Activated CD8-positive, alpha-beta T cell treated with anti-CD3 and anti-CD28 coated beads for 36 hours (primary cell): ENCODE measurements around the gene KDELR3. TPM values are rescaled to one million over a fixed set of nuclear protein-coding genes. Genes with fewer than 3 reads are reported as not detected.

Experiments used
- ATAC-seq: fragments of 200-7000 bp; cut with Tn5 transposase; one replicate; pipeline ENCODE4 v1.10.0; 2021; ENCODE audit warnings: mild to moderate bottlenecking, moderate library complexity
- CTCF ChIA-PET: fragments of 350-600 bp; sonication (Branson Sonifier 250); formaldehyde crosslinking; loops from one replicate; lab custom pipeline; 2021; ENCODE audit warnings: antibody characterized with exemption; lab: Charles Lee
- POLR2A ChIA-PET: fragments of 350-600 bp; sonication (Branson Sonifier 250); formaldehyde crosslinking; loops from one replicate; lab custom pipeline; 2021; ENCODE audit warnings: antibody characterized with exemption; lab: Charles Lee
- DNase-seq: peaks from one replicate; pipeline ENCODE4 v3.0.0-alpha.2; 2020
- H3K27ac Mint-ChIP-seq: one replicate; pipeline ENCODE4 v1.8.0; 2021; ENCODE audit warnings: mild to moderate bottlenecking, mixed read lengths
- H3K27me3 Mint-ChIP-seq: one replicate; pipeline ENCODE4 v1.8.0; 2021; ENCODE audit warnings: mixed read lengths
- H3K36me3 Mint-ChIP-seq: one replicate; pipeline ENCODE4 v1.8.0; 2021; ENCODE audit warnings: low read depth, mixed read lengths
- H3K4me1 Mint-ChIP-seq: one replicate; pipeline ENCODE4 v1.8.0; 2021; ENCODE audit warnings: low read depth, mixed read lengths
- H3K4me3 Mint-ChIP-seq: one replicate; pipeline ENCODE4 v1.8.0; 2021; ENCODE audit warnings: mild to moderate bottlenecking, moderate library complexity, mixed read lengths
- H3K9me3 Mint-ChIP-seq: one replicate; pipeline ENCODE4 v1.8.0; 2021; ENCODE audit warnings: mixed read lengths
- intact Hi-C: fragments of 100-400 bp; cut with micrococcal nuclease; formaldehyde crosslinking; loops from one replicate; pipeline ENCODE4 v1.10.0; 2022
- total RNA-seq, 2 experiments: library from RNA; stranded (reverse); gene quantifications; one replicate each; pipeline ENCODE4 v1.2.3, GENCODE V29; 2021
- TF ChIP-seq, protein P1 (sequence below): fragments of 200-600 bp; IDR thresholded peaks from one replicate; pipeline ENCODE4 v1.8.0; 2022; ENCODE audit warnings: antibody characterized with exemption, mild to moderate bottlenecking

KDELR3 gene
- total RNA-seq, 2 experiments from 2014 or later: 1.7 to 2.1 TPM

DNA sequence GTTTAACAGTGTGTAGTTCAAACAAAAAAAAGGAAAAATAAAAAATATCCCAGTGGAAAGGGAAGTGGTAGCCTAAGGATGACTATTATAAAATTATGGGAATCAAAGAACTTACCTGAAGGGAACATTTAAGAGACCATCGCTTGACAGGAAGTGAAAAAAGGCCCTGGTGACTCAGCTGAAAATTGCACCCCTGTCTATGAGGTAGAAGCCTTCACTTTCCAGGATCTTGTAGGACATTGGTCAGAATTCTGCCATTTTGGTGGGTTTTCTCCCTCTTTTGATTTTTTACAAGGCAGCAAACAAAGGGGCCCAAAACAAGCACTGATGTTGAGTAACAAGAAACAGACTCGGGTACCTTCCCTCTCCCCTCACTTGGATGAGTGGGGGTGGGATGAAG is 22.6 kb downstream of the KDELR3 start:
- ATAC-seq: no peak
- CTCF ChIA-PET: interaction anchor here (0.9 kb wide), 1 partner anchor 9 kb away, joined by 3 read pairs; no protein-coding TSS in a partner anchor
- peak overlapping the region; percentile 89 for H3K27ac Mint-ChIP-seq
- H3K36me3 Mint-ChIP-seq: peaks cover 88% of the 10 kb centered on the region
- TF ChIP-seq, protein P1, sequence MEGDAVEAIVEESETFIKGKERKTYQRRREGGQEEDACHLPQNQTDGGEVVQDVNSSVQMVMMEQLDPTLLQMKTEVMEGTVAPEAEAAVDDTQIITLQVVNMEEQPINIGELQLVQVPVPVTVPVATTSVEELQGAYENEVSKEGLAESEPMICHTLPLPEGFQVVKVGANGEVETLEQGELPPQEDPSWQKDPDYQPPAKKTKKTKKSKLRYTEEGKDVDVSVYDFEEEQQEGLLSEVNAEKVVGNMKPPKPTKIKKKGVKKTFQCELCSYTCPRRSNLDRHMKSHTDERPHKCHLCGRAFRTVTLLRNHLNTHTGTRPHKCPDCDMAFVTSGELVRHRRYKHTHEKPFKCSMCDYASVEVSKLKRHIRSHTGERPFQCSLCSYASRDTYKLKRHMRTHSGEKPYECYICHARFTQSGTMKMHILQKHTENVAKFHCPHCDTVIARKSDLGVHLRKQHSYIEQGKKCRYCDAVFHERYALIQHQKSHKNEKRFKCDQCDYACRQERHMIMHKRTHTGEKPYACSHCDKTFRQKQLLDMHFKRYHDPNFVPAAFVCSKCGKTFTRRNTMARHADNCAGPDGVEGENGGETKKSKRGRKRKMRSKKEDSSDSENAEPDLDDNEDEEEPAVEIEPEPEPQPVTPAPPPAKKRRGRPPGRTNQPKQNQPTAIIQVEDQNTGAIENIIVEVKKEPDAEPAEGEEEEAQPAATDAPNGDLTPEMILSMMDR: no peak
- DNase-seq: no peak
- POLR2A ChIA-PET: interaction anchor here (0.8 to 7.4 kb wide), 7 partner anchors 8 to 93 kb away, joined by 3 to 43 read pairs (median 7); partner anchors contain the start of gene KDELR3
- peaks cover 68% of the 10 kb centered on the region for H3K4me1 Mint-ChIP-seq
- H3K4me3 Mint-ChIP-seq: no peak overlapping the region
- intact Hi-C loops: no loop called here
- H3K9me3 Mint-ChIP-seq: no peaks in the 10 kb centered on the region
- H3K27me3 Mint-ChIP-seq: no peaks in the 10 kb centered on the region

DNA sequence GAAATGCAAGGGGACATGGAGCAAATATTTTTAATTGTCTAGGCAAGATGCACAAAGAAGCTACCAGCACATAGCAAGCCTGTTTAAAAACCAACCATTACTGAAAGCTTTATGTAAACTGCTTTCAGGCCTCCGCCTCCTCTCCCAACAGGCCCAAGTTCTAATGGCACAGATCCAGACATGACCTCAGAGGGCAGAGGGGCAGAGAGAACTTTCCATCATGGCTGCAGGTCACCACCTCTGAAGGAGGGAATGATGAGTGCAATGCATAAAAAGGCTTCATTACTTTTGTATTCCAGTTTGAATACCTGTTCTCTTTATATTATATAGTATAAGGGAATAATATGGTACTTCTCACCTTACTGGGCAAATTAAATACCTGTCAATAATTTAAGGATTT is 23.0 kb downstream of the KDELR3 start:
- Mint-ChIP-seq H3K36me3 (peaks cover 84% of the 10 kb centered on the region), H3K27ac (peak overlapping the region; percentile 89), H3K9me3 (no peaks in the 10 kb centered on the region), H3K27me3 (no peaks in the 10 kb centered on the region), H3K4me3 (no peak overlapping the region), H3K4me1 (peaks cover 68% of the 10 kb centered on the region)
- no peak for ATAC-seq
- intact Hi-C loops: no loop called here
- no peak for DNase-seq
- ChIA-PET POLR2A (interaction anchor here (1.0 to 7.4 kb wide), 5 partner anchors 8 to 29 kb away, joined by 3 to 43 read pairs (median 7); partner anchors contain the start of gene KDELR3), CTCF (interaction anchor here (0.6 to 0.9 kb wide), 2 partner anchors 8 to 81 kb away, joined by 3 to 4 read pairs; no protein-coding TSS in a partner anchor)
- TF ChIP-seq, protein P1: no peak

DNA sequence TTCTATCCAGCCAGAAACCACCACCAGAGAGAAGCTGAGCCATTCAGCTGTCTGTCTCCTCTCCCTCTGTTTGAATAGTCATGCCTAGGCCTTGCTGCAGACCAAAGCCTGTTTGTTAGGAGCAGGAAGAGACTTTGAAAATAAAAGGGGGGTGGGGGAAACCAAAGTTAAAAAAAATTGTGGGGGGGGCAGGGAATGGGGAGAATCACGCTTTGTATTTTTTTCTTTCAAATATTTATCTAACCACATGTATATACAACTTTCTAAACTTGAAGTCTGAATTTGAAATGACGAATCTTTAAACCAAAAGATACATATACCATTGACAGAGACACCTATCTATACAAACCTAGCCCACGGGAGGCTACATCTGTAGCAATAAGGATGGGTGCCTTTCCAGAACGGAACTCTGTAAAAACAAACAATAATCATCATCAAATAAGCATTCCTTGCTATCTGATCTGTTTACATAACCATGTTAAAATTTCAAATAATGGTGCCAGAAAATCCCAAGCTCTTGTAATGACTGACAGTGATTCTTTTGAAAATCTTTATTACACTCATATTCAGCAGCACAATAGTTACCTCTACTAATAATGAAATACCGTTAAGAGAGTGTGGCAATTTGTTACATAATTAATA is 23.9 kb downstream of the KDELR3 start:
- H3K4me3 Mint-ChIP-seq: no peak overlapping the region
- CTCF ChIA-PET: interaction anchor here (1.1 kb wide), 1 partner anchor 440 kb away, joined by 4 read pairs; no protein-coding TSS in a partner anchor
- no peak for ATAC-seq
- H3K9me3 Mint-ChIP-seq: no peaks in the 10 kb centered on the region
- H3K27me3 Mint-ChIP-seq: no peaks in the 10 kb centered on the region
- no peak for DNase-seq
- peaks cover 81% of the 10 kb centered on the region for H3K36me3 Mint-ChIP-seq
- H3K27ac Mint-ChIP-seq: peak overlapping the region; percentile 46
- intact Hi-C loops: no loop called here
- TF ChIP-seq, protein P1: no peak
- POLR2A ChIA-PET: interaction anchor here (0.6 to 7.4 kb wide), 4 partner anchors 9 to 24 kb away, joined by 3 to 43 read pairs (median 18); partner anchors contain the start of gene KDELR3
- peaks cover 62% of the 10 kb centered on the region for H3K4me1 Mint-ChIP-seq

DNA sequence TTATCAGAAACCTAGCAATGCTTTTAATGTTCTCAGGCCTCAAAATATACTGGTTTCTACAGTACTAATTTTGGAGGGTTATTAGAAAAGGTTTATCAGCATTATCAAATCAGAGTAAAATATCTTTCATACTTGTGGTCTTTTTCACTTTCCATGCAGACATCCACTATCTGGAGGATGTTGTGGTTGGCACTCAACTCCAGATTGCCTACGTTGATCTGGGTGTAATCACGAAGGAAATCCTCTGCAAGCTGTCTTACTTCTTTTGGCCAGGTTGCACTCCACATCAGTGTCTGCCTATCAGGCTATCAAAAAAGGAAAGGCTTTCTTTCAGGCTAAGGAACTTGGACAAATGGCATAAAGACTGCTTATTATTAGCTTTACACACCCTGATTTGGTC is 26.6 kb downstream of the KDELR3 start:
- ChIA-PET POLR2A (interaction anchor here (3.1 kb wide), 1 partner anchor 12 kb away, joined by 22 read pairs; no protein-coding TSS in a partner anchor), CTCF (interaction anchor here (1.6 to 1.9 kb wide), 2 partner anchors 8 to 77 kb away, joined by 6 to 7 read pairs; no protein-coding TSS in a partner anchor)
- peak; percentile 17 for ATAC-seq
- Mint-ChIP-seq H3K9me3 (no peaks in the 10 kb centered on the region), H3K27me3 (no peaks in the 10 kb centered on the region), H3K4me1 (peaks cover 68% of the 10 kb centered on the region), H3K36me3 (peaks cover 81% of the 10 kb centered on the region), H3K27ac (peak overlapping the region; percentile 73), H3K4me3 (no peak overlapping the region)
- no peak for DNase-seq
- TF ChIP-seq, protein P1: no peak
- intact Hi-C loops: no loop called here

DNA sequence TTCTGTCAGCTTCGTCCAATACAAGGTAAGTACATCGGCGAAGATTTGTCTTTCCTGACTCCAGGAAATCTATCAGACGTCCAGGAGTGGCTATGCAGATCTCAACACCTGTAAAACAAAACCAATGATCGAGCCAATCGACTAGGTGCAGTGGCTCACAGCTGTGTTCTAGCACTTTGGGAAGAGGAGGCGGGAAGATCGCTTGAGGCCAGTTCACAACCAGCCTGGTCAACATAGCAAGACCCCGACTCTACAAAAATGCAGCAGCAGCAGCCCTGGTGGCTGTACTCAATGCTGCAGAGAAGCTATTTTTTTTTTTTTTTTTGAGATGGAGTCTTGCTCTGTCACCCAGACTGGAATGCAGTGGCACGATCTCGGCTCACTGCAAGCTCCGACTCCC is 27.0 kb downstream of the KDELR3 start:
- H3K27ac Mint-ChIP-seq: peak overlapping the region; percentile 73
- TF ChIP-seq, protein P1: no peak
- no peaks in the 10 kb centered on the region for H3K27me3 Mint-ChIP-seq
- ATAC-seq (no peak), DNase-seq (no peak)
- ChIA-PET CTCF (interaction anchor here (0.8 to 1.9 kb wide), 2 partner anchors 9 to 77 kb away, joined by 3 to 7 read pairs; no protein-coding TSS in a partner anchor), POLR2A (interaction anchor here (0.7 to 3.1 kb wide), 4 partner anchors 12 to 125 kb away, joined by 3 to 22 read pairs (median 4); no protein-coding TSS in a partner anchor)
- no peaks in the 10 kb centered on the region for H3K9me3 Mint-ChIP-seq
- H3K36me3 Mint-ChIP-seq: peaks cover 78% of the 10 kb centered on the region
- peaks cover 65% of the 10 kb centered on the region for H3K4me1 Mint-ChIP-seq
- intact Hi-C loops: no loop called here
- H3K4me3 Mint-ChIP-seq: no peak overlapping the region
